SIG-M5 treated with dmso at 0.1 percent for 504 hours (cell line): ENCODE measurements around the gene PTPRZ1.
A peak's percentile ranks its signal among the peaks of the same experiment; 100 is the strongest.

Source experiments
- DNase-seq: peaks from one replicate; lab custom pipeline; 2025; ENCODE audit not compliant: unreplicated experiment; lab: John Stamatoyannopoulos, UW

Gene PTPRZ1

DNA sequence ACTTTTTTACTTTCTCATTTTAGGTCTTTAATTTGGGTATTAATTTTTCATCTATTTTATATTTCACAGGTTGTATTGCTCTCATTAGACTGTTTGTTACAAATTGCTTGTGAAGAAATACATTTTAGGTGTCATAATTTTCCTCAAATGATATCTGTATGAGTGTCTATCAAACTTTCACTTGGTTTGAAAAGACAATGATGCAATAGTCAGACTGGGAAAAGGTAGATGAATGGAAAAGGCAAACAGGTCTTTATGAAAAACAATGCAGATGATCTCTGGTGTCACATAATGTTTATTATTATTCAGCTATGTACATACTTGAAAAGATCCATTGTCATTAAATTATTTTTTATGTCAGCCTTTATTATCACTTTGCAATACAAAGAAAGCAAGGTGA lies 80.2 kb downstream of the PTPRZ1 start:
- no peak for DNase-seq

DNA sequence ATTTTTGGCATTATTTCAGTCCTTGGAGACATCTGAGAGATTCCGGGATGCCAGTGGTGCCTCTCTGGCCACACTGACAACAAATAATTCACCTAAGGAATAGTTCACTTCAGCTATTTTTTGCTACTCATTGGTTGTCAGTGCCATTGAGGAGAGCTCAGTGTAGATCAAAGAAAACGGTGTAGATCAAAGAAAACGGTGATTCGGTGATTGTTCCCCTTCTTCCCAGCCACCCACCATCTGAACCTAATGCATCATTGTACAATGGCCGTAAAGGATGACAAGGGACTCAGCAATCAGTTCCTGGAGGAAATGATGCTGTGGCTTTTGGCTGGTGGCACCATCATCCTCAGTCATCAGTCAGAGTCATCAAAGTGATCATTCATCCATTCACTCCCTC lies 80.6 kb downstream of the PTPRZ1 start:
- no peak for DNase-seq

DNA sequence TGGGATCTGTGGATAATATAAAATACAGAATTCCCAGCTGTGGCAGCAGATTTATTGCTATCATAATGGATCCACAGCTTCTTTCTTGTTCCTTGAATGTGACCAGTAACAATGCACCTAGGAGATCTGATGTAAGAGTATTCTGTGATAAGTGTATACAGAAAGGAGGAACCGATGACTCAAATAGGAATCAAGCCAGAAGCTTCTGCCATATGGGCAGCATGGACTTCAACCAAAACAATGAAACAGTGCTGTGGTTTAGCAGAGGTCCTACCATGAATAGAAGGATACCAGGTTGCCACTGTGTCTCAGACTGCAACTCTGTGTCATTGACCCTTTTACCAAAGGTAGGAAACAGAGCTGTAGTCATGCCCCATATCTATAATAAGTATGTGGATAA lies 81.8 kb downstream of the PTPRZ1 start:
- no peak for DNase-seq

DNA sequence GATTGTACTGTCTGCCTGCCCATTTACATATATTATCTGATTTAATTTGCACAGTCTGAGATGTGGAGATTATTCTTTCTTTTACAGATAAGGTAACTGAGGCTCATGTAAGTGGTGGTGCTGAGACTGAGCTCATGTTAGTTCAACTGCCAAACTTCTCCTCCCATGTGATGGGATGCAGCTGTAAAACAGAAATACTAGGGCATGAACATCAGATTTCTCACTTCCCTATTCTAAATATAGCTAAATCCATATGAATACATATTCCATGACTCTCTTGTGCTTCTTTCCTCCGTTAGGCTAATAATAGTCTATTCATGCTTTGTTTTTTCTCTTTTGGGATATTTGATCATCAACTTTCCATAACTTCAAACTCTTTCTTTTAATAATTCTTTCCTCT lies 84.7 kb downstream of the PTPRZ1 start:
- no peak for DNase-seq

DNA sequence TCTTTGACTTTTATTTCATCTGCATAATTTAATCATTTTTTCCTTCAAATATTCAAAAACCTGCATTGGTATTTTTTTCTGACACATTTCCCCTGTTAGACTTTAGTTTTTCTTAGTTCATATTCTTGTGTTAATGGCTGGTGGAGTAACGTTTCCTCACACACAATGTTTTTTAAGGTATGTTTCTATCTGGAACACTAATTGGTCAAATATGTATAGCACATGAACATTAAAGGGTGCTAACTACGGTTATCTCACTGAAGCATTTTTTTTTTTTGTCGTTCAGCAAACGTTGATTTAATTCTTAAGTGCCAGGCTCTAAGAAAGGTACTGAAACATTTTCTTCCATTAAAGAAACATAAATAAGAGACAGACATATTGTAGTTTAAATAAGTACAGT lies 87.7 kb downstream of the PTPRZ1 start:
- no peak for DNase-seq

DNA sequence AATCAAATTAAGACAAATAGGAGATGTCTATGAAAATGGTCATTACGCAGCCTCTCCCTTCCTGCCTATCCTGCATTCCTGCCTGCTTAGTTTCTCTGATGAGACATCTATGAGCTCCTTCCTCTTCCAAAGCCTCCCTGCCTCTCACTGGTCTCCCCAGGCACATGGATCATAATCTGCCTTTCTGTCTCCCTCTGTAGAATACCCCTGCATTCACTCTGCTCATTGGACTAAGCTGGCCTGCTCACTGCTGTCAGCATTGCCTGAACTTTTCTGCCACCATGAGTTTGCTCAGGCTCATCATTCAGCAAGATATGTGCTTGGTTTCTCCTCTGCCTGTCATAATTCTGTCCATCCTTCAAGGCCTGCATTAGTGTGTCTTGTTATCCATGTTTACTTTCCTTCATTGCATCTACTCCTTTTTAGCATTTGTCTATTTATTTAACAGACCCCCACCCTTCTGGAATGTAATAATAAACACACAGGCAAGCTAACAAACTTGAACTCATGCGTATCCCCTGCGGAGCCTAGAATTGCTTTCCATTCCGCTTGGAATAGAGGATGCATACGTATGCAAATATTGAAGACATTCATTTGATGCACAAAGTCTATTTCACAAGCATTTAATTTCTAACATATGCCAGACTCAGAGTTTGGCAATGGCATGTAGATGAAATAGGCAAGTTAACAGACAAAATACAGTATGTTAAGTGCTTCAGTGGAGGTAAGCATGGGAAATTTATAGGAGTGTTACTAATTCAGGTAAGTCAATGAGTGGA lies 88.3 kb downstream of the PTPRZ1 start:
- no peak for DNase-seq

DNA sequence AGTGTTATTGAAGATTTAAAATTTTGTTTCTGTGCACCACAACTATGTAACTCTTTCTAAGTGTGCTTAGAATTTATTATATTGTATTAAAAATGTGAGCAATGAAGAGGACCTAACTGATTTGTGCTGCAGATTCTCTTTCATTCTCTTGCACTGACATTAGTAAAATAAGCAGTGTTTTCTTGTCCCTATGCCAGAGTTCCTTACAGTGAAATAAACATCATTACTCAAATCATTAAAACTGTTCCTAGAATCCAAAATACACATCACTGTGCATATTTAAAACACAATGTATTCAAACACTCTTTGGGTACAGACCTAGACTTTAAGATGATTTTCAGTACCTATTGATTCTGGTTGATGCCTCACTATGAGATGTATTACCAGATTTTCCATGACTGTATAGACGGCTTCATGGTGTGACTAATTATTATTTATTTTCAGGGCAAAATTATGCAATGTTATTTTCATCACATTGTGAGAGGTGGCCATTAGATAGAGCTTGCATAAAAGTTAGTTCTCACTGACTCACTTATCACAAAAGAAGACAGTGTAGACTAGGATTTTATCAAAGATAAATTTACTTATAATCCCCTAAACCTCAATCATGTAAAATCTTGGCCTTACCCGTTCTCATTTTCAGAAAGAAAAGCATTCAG lies 93.4 kb downstream of the PTPRZ1 start:
- DNase-seq: no peak

DNA sequence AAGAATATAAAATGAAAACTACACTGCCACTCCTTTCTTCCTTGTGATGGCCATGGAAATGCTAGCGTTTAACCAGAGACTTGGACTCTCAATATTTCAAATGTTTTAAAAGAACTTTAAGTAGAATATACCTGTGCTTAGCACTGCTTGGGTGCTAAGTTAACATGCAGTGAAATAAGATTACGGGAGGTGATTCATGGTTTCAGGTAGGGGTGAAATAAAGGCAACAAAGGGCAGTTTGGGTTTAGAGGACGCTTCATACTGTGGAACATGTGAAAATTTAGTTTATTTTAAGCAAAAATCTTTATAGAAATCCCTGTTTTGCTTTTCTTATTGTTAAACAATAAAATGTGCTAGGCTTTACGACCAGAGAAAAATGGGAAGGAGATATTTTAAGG lies 94.0 kb downstream of the PTPRZ1 start:
- DNase-seq: no peak

DNA sequence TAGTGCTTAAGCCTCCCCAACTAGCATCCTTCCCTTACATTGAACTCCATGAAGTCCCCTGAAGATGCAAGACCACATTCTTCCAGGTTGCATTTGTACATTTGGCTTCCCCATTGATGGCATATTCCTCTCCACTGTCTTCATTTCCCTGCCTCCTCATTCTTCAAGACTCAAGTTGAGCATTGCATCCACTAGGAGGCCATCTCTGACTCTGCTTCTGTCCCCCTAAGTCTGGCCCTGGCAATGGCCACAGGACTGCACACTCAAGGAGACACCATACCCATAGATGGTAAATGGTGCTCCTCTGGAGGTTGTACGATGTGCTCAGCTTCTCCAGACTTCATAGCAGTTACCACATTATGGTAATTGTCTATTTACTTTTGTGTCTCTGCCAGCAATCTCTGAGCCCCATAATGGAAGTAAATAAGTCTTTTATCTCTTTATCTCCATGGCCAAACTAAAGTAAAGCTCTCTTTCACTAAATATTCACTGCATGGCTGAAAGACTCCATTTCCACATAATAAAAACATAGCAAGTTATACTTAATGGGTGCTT lies 112.6 kb downstream of the PTPRZ1 start:
- no peak for DNase-seq

DNA sequence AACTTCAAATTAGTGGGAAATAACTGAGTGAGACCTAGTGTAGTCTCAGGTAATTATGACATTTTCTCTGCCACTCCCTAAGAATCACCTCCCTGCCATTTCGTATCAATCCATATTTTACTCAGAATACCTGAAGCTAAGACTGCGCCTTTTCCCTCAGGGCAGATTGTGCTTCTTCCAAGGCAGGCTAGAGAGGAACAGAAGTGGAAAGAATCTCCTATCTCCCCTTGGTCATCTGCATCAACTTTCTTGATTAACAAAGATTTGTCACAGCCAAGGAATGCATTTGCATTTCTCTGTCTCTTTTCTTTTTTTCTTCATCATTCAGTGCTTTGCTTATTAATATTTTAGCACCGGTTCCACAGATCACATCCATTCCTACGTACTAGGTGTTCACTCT lies 119.1 kb downstream of the PTPRZ1 start:
- no peak for DNase-seq

DNA sequence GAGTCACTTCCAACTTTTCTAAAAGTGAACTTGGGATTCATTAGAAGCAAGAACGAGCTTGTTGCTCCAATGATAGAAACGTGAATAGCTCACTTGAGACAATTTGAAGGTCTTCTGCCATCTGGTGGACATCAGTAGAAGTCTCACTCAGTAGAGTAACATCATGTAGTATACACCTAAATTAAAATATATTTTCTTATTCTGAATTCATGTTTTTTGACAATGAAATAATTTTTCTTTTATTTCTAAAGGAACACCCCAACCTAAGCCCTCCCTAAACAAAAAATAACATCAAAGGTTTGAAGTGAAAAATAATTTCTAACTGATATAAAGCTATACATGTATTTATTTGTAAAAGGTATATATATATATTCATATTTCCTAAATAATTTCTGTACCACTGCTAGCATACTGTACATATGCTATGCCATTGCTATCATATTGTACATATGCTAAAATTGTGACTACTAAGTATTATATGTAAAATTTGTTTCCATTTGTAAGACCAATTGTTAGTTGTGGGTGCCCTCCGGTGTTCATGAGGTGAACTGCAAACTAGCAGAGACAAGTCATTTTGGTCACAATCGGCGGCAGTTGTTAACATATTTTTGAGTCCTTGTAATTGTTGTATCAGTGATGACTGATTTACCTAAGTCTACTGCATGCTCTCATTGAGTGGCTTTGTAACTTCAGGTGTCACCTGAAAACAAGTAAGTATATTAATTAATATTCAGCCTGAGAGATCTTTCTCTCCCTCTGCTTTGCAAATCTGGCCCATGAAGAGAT lies 121.9 kb downstream of the PTPRZ1 start:
- DNase-seq: peak; percentile 65

DNA sequence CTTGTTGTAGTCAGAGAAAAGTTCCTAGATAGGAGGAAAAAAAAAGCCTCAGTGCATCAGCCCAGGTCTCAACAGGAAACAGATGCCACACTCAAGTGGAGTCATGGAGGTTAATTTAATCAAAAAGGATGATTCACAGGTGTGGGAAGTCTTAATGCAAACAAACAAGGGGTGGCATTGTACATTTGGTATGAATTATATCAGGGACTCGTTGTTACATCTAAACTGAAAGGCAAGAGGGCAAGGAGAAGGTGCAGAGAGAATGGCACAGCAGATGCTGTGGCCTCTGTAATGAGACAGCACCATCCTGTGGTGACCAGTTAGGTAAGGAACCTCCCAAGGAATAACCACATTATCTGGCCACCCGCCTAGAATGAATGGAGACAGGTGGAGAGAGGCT lies 133.7 kb downstream of the PTPRZ1 start:
- DNase-seq: no peak

DNA sequence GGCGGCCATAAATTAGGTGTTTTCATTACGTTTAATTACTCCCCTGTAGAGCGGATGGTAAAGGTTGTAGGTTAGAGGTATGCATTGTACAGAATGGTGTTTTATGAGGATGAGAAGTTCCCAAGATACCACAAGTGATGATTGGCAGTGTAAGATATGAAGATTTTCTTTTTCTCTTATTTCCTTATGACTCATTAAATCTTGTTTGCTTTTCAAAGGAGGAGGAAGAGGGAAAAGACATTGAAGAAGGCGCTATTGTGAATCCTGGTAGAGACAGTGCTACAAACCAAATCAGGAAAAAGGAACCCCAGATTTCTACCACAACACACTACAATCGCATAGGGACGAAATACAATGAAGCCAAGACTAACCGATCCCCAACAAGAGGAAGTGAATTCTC lies 137.2 kb downstream of the PTPRZ1 start:
- no peak for DNase-seq

DNA sequence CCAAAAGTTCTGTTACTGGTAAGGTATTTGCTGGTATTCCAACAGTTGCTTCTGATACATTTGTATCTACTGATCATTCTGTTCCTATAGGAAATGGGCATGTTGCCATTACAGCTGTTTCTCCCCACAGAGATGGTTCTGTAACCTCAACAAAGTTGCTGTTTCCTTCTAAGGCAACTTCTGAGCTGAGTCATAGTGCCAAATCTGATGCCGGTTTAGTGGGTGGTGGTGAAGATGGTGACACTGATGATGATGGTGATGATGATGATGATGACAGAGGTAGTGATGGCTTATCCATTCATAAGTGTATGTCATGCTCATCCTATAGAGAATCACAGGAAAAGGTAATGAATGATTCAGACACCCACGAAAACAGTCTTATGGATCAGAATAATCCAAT lies 140.1 kb downstream of the PTPRZ1 start:
- DNase-seq: no peak

DNA sequence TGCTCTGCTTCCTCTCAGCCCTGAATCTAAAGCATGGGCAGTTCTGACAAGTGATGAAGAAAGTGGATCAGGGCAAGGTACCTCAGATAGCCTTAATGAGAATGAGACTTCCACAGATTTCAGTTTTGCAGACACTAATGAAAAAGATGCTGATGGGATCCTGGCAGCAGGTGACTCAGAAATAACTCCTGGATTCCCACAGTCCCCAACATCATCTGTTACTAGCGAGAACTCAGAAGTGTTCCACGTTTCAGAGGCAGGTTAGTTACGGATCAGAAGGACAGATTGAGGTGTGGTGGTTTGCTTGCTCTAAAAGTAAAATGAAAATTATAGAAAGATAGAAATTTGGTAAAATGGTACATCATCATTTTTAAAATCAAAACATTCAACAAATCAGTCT lies 140.7 kb downstream of the PTPRZ1 start:
- no peak for DNase-seq

DNA sequence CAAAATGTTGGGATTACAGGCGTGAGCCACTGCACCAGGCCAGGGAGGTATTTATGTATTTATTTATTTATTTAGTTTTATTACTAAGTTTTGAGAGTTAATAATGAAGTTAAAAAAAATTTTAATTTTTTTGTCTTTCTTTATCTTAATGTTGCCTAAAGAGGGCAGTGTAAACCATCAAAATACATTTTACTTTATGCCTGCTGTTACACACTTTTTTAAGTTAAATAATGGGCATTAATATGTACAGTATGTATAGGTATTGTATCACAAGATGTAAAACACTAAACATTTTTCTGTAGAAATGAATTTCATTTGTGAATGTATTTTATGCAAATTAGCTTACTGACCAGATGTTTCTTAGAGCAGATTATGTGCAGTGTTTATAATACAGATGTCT lies 141.7 kb downstream of the PTPRZ1 start:
- DNase-seq: no peak

DNA sequence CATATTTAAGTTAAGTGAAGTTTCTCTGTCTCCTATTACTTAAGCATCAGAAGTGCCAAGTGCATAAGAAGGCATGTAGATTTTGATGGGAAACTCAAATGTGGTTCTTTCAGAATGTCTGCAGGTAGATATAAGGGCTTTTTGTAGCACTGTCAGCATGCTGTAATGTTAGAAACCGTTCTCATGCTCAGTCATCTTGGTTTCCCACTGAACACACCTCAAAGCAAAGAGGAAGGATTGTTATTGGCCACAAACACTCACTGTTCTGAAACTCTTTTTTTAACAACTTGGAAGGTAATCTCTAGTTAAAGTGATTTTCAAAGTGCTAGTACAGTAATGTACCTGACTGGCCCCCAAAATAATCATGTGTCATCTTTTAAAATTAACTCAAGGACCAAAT lies 145.1 kb downstream of the PTPRZ1 start:
- DNase-seq: no peak

DNA sequence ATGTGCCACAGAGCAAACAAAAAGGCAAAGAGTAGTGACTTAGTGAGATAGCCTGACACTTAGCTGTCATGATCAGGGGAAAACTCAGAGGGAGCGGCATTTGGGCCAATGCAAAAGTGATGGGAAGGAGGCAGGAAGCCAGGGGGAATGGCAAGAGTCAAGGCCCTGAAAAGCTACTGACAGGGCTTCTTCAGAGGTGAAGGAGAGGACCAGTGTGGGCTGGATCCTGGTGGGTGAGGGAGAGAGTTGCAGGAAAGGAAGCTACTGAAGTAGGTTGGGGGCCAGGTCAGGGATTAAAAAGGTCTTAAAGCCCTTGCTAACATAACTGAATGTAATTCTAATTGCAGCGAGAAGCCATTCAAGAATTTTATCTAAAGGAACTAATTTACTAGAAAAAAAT lies 154.1 kb downstream of the PTPRZ1 start:
- DNase-seq: no peak

DNA sequence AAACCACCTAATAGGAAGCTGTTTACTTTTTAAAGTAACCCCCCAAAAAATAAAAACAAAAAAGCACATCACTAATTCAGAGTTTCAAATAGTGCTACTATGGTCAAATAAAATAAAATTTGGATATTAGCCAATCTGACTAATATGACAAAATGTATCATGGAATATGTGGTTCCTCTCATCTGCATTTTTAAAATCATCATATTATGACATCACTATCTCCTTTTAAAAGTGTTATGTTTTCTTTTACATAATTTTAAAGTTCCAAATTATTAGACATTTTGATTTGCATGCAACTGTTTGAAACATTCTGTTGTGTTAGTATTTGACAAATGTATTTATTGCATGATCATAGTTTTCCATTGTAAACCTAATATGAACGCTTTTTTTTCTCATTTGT lies 160.7 kb downstream of the PTPRZ1 start:
- no peak for DNase-seq

DNA sequence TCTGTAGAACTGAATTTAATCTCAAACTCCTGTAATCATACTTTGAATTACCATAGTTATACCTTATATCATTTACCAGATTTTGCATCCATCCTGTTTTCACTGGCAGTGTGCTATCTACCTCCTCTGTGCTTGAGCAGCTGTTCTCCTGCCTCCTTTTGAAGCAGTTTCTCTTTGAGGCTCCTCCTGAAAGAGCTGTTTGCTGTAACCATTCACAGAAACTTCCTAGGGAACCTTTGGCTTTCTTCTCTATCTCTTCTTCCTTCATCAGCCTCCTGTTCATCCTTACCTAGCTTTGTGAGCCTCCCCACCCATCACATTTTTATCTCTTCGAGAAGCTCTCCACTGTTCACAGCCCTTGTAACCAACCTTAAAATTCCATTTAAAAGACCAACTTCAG lies 162.9 kb downstream of the PTPRZ1 start:
- no peak for DNase-seq

DNA sequence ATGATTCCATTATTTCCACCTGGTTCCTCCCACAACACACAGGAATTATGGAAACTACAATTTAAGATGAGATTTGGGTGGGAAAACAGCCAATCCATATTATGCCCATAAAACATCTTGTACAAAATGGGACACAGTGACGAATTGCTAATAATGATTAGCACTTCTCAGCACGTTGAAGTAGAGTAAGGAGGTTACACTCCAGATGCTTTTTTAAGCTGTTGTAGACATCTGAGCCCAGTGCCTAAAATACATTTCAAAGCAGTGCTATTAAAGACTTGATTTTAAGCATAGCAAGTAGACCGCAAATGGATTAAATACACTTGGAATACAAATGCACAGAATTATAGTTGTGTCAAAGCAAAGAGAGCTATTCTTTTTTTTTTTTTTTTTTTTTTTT lies 165.2 kb downstream of the PTPRZ1 start:
- DNase-seq: no peak

DNA sequence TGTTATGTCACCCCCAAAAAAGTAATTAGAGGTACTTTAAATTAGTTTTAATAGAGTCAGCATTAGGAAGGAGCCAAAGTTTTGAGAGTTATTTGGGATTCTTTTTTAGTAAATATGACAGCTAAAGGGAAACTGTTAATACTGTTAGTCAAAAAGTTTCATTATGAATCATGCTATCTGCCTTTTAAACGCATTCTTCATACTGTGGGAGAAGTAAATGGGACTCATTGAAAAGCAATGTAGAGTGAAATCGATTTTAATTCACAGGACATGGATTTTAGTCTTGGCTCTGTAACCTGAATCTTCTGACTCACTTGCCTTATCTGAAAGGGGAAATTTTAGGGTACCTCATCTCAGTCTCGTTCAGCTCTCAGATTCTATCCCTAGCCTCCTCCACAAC lies 165.9 kb downstream of the PTPRZ1 start:
- no peak for DNase-seq
